AG08396 (cell line): ENCODE results near the gene BEAN1.

Source experiments
- DNase-seq: peaks from one replicate; pipeline ENCODE4 v3.0.0; 2012; ENCODE audit warnings: low spot score, mixed read lengths

The BEAN1 gene

GRCh38 chr16:66419527-66419926 is 7.6 kb upstream of the BEAN1 start:
- DNase-seq = no peak

GRCh38 chr16:66420396-66420795 is 6.7 kb upstream of the BEAN1 start:
- no peak for DNase-seq

- DNase-seq = no peak
These were observed 5.2 kb upstream of the BEAN1 start for GRCh38 chr16:66421891-66422290.

- no peak for DNase-seq
These were observed 4.7 kb upstream of the BEAN1 start for GRCh38 chr16:66422366-66422765.

- no peak for DNase-seq
These were observed 3.9 kb upstream of the BEAN1 start for GRCh38 chr16:66423177-66423576.

- DNase-seq = no peak
These were observed 1.4 kb upstream of the BEAN1 start for GRCh38 chr16:66425651-66426050.

GRCh38 chr16:66426112-66427035 is 721 bp upstream of the BEAN1 start:
- no peak for DNase-seq

GRCh38 chr16:66427871-66428681 is 981 bp downstream of the BEAN1 start:
- no peak for DNase-seq

- no peak for DNase-seq
These were observed 1.7 kb downstream of the BEAN1 start for GRCh38 chr16:66428682-66429251.

- no peak for DNase-seq
These were observed 2.3 kb downstream of the BEAN1 start for GRCh38 chr16:66429290-66429962.

- DNase-seq = no peak
These were observed 3.1 kb downstream of the BEAN1 start for GRCh38 chr16:66430214-66430613.

GRCh38 chr16:66431760-66432159 is 4.7 kb downstream of the BEAN1 start:
- DNase-seq = no peak

- no peak for DNase-seq
These were observed 5.3 kb downstream of the BEAN1 start for GRCh38 chr16:66432429-66432828.

GRCh38 chr16:66434619-66435430 is 7.7 kb downstream of the BEAN1 start:
- DNase-seq = no peak

GRCh38 chr16:66435896-66436295 is 8.8 kb downstream of the BEAN1 start:
- no peak for DNase-seq

GRCh38 chr16:66437391-66437945 is 10.4 kb downstream of the BEAN1 start:
- DNase-seq = no peak

- DNase-seq = no peak
These were observed 11.4 kb downstream of the BEAN1 start for GRCh38 chr16:66438536-66438935.

GRCh38 chr16:66439051-66439730 is 12.1 kb downstream of the BEAN1 start:
- DNase-seq = no peak

GRCh38 chr16:66440271-66440802 is 13.2 kb downstream of the BEAN1 start:
- DNase-seq = no peak

GRCh38 chr16:66440970-66441369 is 13.9 kb downstream of the BEAN1 start:
- DNase-seq = no peak
